ENCODE data around the gene PAK4.
"Not testable (repeated sequence)": the region's sequence is repeated elsewhere in the genome, so short reads cannot be mapped to it uniquely, and the experiment has no call there.

The PAK4 gene

DNA sequence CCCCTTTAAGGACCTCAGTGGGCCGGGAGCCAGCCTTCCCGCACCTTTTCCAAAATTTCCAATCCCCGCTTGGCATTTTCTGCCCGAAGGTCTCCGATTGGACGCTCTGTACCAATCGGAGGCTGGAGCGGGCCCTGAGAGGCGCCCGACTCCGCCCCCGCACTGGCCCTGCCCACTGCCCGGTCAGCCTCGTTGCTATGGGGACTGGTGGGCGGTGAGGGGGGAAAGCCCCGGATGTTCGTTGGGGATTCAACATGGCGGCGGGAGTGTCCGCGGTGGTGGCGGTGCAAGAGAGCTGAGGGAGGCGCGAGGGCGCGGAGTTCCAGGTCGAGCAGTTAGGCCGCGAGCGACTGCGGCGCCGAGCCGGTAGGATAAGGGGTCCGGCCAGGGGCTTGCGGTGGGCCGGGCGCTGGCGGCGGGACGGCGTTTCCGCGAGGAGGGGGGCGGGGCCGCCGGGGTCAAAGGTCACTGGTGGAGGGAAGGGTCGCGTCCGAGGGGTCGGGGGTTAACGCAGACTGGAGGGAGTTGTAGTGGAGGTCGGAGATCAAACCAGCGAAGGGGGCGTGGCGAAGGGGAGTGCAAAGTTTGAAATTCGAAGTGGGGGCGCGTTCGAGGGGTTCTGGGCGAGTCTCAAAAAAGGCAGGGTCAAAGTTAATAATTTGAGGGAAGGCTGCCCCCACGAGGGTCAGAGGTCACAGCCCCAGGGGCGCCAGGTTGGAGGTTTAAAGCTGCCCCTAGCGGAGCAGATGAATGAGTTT is at the start of gene PAK4:
PAK4 (plus strand) TSS at position 233 of the 758 bp plus-strand sequence. CDS start 43,768 bp downstream, outside the sequence.
- DNase-seq (ENCODE audit: low read depth in 2 of 2) = peak; percentile 93 to 94

DNA sequence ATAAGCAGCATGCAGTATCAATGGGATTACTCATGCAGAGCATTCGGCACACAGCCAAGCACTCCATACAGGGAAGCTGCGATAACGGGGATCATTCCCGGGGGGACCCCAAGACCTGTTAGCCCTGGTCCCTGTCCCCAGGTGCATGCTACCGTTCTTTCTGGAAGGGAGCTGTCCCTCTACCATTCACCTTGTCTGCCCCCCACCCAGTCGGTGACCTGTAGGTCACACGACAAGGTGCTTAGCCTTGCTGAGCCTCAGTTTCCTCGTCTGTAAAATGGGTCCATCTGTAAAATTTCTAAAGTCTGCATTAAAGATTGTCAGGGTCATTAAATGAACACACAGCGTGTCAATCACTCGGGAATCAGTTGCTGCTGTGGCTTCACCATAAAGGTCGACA is 48.3 kb upstream of the PAK4 start:
- DNase-seq (ENCODE audit: low read depth in 2 of 2) = no peak

DNA sequence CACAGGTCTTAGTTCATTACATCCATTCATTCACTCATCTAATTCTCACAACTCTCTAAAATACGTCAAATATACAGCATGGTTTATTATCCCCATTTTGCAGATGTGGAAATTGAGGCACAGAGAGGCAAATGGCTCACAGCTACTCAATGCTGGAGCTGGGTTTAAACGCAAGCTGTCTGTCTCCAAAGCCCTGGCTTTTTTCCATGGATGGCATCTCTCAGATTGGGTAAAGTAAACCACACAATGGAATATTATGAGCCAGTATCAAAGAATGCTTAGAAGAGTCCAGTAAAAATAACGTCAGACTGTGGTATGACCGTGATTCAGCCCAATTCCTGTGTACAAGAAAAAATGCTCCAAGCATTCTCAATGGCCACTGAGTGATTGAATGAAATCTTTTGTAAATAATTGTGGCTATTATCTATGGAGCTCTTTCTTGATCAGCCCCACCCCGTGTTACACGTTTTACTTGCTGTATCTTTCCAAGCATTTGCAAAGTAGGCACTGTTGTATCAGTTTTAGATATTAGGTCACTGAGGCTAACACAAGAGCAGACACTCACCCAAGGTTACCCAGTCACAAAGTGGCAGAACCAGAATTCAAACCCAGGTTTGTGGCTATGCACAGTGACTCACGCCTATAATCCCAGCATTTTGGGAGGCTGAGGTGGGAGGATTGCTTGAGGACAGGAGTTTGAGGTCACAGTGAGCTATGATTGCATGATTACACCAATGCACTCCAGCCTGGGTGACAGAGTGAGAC is 47.0 kb upstream of the PAK4 start:
- DNase-seq (ENCODE audit: low read depth in 2 of 2) = no peak

DNA sequence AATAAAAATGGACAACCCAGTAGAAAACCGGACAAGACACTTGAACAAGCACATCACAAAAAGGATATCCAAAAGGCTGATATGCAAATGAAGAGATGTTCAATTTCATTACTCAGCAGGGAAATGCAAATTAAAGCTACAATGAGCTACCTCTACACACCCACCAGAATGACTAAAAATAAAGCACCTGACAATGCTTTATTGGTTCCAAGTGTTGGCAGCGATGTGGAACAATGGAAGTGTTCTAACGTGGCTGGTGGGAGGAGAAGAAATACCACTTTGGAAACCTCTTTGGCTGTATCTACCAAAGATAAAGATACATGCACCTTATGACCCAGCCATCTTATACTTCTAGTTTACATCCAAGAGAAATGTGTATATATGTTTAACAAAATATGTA is 45.2 kb upstream of the PAK4 start:
- DNase-seq (ENCODE audit: low read depth in 2 of 2) = no peak

DNA sequence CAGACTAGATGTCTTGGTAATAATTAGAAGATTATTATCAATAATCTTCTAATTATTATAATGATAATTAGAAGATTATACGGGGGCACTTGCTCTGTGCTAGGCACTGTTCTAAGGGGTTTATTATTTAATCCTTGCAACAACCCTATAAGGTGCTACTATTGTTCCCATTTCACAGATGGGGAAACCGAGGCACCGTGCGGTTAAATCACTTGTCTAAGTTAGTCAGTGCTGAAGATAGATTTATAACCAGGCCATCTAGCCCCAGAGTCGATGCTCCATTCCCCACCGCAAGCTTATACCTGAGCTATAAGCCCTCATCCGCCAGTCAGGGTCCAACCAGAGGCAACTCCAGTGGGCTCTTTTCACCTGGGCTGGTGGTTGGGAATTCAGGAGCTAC is 43.4 kb upstream of the PAK4 start:
- DNase-seq (ENCODE audit: low read depth in 2 of 2) = no peak

DNA sequence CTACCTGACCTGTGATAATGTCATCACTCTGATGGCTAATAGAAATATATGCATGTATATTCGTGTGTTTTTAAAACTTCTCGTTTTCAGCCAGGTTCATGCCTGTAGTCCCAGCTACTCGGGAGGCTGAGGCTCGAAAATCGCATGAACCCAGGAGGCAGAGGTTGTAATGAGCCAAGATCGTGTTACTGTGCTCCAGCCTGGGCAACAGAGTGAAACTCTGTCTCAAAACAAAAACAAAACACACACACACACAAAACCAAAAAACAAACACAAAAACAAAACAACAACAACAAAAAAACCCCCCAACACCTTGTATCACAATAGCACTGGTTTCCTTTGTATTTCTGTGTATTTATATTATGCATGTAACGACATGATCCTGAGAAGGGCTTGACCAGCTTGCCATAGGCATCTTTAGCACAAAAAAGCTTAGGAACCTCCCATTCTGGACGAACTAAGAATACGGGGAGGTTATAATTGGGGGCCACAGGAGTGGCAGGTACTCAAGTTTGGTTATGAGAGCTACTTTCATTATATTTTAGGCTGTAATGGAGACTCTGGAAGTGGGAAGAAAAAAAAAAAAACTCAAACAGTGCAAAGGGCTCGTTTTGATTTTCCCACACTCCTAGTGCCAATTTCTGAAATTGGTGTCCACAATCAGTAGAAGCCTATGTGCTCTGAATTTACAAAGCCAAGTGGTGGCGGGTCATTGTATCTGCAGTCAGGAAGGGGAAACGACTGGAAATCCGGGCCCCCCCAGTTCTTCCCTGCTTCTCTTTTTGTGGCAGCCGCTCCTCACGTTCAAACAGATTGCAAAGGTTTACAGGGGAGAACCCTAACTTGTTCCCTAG is 42.6 kb upstream of the PAK4 start:
- DNase-seq (ENCODE audit: low read depth in 2 of 2) = no peak

DNA sequence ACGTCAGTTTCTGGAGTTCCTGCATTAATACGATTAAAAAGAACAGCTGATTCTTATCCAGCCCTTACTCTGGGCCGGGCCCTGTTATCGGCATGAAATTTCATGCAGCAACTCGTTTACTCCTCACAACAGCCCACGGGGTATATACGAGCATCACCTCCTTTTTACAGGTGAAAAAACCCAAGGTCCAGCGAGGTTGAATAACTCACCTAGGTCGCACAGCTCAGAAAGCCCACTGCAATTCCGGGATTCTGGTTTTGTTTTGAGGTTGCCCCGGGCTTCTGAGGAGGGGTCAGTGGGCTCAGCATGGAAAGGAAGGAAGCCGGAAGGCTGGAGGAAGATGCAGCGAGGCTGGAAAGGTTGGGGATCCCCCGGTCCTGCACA is 42.0 kb upstream of the PAK4 start:
- no peak for DNase-seq (ENCODE audit: low read depth in 2 of 2)

DNA sequence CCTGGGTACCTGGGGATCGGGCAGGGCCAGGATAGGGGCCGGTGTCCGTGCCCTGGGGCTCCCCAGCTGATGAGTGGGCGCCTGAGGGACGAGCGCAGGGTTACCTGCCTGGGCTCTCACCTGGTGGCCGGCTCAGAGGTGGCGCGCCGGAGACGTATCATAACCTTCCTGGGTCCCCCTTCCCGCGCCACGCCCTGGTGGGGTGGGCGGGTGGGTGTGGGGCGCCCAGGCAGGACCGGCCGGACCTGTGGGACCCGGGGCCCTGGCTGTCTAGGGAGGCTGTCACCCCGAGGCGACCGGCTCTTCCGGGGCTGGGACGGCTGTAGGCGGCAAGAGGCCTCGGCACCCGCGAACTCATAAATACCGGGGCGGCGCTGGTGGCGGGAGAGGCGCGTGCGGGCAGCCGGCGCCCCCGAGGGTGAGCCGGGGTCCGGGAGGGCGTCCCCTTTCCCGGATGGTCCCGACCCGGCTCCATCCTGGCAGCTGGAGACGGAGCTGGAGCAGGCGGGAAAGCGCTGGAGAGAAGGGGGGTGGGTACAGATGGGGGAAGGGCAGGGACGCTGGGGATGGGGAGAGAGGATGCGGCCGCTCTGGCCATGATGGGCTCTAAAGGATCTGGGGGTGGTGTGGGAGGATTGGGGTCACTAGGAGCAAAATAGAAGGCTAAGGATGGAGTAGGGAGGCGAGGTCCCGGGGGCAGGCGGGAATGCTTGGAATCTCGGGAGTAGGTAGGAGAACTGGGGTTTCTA is 41.4 kb upstream of the PAK4 start, which contains the start of gene ACP7:
ACP7 (plus strand) TSS at position 386 of the 749 bp plus-strand sequence. CDS start 902 bp downstream, outside the sequence.
- no peak for DNase-seq (ENCODE audit: low read depth in 2 of 2)

DNA sequence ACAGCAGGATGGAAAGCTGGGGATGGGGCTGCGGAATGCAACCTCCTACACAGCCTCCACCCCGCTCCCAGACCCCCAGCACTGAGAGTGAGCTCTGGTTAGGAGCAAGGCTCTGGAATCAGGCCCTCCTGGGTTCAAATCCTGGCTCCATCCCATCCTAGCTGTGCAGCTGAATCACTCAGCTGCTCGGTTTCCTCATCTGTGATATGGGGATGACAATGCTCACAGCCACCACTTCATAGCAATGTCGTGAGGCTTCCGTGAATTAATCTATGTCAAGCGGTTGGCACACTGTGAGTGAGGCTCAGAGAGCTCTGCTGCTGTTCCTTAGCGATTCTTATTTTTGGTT is 40.9 kb upstream of the PAK4 start:
- no peak for DNase-seq (ENCODE audit: low read depth in 2 of 2)

DNA sequence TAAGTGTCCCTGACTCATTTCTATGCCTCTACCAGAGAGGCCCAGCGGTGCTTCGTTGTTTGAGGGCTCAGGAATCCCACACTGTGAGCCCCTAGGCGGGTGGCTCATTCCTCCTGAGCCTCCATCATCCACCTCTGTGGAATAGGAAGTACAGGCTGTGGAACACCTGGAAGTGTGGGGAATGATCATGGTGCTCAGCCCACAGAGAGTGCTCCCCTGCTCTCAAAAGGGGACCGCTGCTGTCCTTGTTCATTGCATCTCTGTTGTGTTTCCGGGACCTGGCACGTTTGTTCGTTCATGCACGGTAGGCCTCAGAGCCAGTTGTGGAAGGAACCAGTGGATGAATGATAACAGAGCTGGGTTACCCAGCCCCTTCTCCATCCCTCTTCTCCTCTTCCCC is 40.2 kb upstream of the PAK4 start:
- DNase-seq (ENCODE audit: low read depth in 2 of 2) = no peak

DNA sequence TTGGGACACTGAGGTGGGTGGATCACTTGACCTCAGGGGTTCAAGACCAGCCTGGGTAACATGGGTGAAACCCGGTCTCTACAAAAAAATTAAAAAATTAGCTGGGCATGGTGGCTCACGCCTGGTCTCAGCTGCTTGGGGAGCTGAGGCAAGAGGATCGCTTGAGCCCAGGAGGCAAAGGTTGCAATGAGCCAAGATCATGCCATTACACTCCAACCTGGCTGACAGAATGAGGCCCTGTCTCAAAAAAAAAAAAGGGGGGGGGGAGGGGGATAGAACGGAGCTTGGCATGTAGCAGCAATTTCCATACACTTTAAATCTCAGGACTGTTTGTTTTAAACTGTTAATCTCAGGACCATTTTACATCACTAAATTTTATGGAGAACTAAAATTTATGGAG is 39.2 kb upstream of the PAK4 start:
- DNase-seq (ENCODE audit: low read depth in 2 of 2) = no peak

DNA sequence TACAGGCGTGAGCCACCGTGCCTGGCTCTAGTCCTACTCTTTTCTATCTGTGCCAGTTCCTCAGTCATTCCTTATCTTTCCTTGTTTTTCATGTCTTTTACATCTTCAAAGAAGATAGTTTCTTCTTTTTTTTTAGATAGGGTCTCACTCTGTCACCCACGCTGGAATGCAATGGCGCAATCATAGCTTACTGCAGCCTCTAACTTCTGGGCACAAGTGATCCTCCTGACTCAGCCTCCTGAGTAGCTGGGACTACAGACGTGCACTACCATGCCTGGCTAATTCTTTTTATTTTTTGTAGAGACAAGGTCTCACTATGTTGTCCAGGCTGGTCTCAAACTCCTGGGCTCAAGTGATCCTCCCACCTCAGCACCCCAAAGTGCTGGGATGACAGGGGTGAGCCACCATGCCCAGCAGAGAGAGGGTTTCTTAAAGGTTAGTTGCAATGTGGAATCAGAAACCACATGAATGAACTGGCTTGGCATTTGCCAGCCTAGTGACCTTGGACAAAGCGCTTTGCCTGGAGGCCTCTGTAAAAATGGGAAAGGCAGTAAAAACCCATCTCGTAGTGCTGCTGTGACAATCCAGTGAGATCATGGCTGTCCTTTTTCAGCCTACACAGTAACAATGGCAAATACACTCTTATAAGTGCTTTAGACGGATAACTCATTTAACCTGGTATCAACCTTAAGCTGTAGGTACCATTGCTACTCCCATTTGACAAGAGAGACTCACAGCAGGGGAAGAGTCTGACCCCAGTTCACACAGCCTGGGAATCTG is 37.5 kb upstream of the PAK4 start:
- DNase-seq (ENCODE audit: low read depth in 2 of 2) = no peak

DNA sequence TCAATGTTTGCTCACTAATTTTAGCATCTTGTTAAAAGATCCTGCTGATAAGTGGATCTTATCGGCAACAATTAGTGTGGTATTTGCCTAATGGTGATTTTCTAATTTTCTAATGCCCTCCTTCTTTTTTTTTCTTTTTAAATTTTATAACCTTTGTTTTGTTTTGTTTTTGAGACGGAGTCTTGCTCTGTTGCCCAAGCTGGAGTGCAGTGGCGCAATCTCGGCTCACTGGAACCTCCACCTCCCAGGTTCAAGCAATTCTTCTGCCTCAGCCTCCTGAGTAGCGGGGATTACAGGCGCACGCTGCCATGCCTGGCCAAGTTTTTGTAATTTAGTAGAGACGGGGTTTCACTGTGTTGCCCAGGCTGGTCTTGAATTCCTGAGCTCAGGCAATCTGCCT is 35.6 kb upstream of the PAK4 start:
- DNase-seq (ENCODE audit: low read depth in 2 of 2) = not testable (repeated sequence)

DNA sequence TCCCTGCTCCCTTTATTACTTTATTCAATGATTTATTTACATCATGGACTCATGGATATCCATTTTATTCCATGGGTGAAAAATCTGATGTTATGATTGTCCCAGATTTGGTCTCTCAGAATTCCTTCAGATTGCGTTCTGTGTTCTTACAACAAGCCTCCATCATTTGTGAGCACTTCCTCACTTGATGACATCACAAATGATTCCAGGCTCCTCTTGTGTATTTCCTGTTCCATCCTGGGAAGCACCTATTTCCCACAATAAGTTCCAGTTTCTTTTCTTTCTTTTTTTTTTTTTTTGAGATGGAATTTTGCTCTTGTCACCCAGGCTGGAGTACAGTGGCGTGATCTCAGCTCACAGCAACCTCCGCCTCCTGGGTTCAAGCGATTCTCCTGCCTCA is 34.7 kb upstream of the PAK4 start:
- DNase-seq (ENCODE audit: low read depth in 2 of 2) = no peak

DNA sequence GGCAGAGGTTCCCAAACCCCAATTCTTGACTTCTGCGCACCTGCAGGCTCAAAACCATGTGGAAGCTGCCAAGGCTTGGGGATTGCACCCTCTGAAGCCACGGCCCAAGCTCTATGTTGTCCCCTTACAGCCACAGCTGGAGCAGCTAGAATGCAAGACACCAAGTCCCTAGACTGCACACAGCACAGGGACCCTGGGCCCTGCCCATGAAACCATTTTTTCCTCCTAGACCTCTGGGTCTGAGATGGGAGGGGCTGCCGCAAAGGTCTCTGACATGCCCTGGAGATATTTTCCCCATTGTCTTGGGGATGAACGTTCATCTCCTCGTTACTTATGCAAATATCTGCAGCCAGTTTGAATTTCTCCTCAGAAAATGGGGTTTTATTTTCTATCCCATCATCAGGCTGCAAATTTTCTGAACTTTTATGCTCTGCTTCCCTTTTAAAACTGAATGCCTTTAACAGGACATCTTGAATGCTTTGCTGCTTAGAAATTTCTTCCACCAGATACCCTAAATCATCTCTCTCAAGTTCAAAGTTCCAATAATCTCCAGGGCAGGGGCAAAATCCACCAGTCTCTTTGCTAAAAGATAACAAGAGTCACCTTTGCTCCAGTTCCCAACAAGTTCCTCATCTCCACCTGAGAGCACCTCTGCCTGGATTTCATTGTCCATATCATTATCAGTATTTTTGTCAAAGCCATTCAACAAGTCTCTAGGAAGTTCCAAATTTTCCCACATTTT is 29.6 kb upstream of the PAK4 start:
- DNase-seq (ENCODE audit: low read depth in 2 of 2) = not testable (repeated sequence)

DNA sequence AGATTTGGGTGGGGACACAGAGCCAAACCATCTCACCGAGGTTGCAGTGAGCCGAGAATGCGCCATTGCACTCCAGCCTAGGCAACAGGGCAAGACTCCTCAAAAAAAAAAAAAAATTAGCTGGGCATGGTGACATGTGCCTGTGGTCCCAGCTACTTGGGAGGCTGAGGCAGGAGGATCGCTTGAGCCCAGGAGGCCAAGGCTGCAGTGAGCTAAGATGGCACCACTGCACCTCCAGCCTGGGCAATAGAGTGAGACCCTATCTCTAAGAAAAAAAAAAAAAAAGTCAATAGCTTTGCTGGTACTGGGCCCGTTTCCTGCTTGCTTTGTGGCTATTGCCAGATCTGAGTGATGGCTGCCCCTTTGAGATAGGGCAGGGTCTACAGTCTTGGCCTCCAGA is 28.3 kb upstream of the PAK4 start:
- no peak for DNase-seq (ENCODE audit: low read depth in 2 of 2)

DNA sequence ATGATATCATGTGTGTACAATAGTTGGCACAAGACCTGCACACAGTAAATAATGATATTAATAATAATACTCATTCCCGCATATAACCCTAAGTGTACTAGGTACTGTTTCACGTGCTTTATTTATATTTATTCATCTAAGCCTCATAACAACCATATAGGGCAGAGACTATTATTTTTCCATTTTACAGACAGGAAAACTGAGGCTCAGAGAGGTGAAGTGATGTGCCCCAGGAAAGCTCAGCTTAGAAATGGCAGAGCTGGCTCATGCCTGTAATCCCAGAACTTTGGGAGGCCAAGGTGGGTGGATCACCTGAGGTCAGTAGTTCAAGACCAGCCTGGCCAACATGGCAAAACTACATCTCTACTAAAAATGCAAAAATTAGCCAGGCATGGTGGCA is 27.9 kb upstream of the PAK4 start:
- DNase-seq (ENCODE audit: low read depth in 2 of 2) = no peak

DNA sequence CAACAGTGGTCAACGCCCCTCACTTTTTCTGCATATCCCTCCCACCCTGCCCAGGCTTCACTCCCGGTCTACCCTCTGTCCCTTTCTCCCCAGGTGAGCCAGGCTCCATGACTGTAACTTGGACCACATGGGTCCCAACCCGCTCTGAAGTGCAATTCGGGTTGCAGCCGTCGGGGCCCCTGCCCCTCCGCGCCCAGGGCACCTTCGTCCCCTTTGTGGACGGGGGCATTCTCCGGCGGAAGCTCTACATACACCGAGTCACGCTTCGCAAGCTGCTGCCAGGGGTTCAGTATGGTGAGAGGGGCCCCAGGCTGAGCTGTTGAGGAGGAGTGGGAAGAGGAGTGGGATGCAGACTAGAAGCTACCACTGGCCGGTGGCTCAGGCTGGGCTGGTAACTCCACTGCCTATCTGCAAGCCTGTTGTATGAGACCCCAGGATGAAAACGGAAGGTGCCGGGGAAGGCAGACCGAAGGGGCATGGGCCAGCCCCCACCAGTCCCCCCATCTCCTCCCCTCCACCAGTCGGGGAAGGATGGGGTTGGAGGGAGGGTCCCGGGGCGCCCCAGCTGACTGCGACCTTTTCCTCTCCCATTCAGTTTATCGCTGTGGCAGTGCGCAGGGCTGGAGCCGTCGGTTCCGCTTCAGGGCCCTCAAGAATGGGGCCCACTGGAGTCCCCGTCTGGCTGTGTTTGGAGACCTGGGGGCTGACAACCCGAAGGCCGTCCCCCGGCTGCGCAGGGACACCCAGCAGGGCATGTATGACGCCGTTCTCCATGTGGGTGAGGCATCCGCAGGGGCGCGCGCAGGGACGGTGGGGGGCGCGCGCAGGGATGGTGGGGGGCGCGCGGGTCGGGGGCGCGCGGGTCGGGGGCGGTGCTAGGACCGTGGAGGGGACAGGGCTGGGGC is 27.0 kb upstream of the PAK4 start:
- no peak for DNase-seq (ENCODE audit: low read depth in 2 of 2)

DNA sequence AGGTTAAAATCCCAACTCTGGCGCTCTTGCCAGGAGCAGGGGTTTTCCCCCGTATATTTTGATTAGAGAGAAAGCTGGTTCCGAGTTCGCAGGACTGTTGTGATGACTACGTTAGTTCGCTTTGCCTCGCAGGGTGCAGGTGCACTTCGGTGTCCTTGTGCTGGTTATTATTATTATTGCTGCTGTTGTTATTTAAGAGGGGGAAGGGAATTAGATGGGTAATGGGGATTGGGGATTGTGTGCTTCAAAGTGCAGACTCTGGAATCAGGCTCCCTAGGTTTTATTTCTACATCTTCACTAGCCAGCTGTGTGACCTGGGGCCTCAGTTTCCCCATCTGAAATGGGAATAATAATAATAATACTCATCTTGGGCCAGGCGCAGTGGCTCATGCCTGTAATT is 26.2 kb upstream of the PAK4 start:
- DNase-seq (ENCODE audit: low read depth in 2 of 2) = no peak
